H1 (cell line): Measurements from ENCODE around the gene CD47. TPM values are rescaled to one million over a fixed set of nuclear protein-coding genes. Genes with fewer than 3 reads are reported as not detected.

ENCODE experiments used
- CTCF ChIA-PET: fragments of 300-600 bp; sonication (Branson Sonifier 250); formaldehyde crosslinking; loops from one replicate; lab custom pipeline; 2021; ENCODE audit not compliant: partially characterized antibody; lab: Charles Lee
- POLR2A ChIA-PET: fragments of 300-600 bp; sonication (Branson Sonifier 250); formaldehyde crosslinking; loops from one replicate; lab custom pipeline; 2021; ENCODE audit warnings: inconsistent platforms; ENCODE audit not compliant: partially characterized antibody; lab: Charles Lee
- DNase-seq, 2 experiments: peaks; one replicate each; pipeline versions ENCODE4 v3.0.0 to v3.0.0-alpha.2; 2010 to 2022; ENCODE audit warnings: low spot score in 2 of 2, low read depth in 1 of 2, mixed read lengths in 1 of 2
- FAIRE-seq: peaks from 2 replicates; lab custom pipeline; 2011; peaks lifted over from hg19 to GRCh38; lab: Jason Lieb, UNC
- H2AFZ ChIP-seq: 2 replicates; pipeline ENCODE4 v1.8.1; 2012; ENCODE audit warnings: low read length, inconsistent platforms
- H2AK5ac ChIP-seq: 2 replicates; pipeline ENCODE4 v1.6.1; 2013; ENCODE audit warnings: low read depth, low read length
- H2BK120ac ChIP-seq: replicated peaks from 2 replicates; pipeline ENCODE3; 2013; ENCODE audit warnings: low read depth, low read length, inconsistent platforms
- H2BK12ac ChIP-seq: 2 replicates; pipeline ENCODE4 v1.6.1; 2013; ENCODE audit warnings: low read depth, low read length
- H2BK15ac ChIP-seq: 2 replicates; pipeline ENCODE4 v1.6.1; 2013; ENCODE audit warnings: low read length
- H2BK20ac ChIP-seq: 2 replicates; pipeline ENCODE4 v1.6.1; 2013; ENCODE audit warnings: low read length
- H2BK5ac ChIP-seq: 2 replicates; pipeline ENCODE4 v1.6.1; 2013; ENCODE audit warnings: low read depth, low read length
- H3K14ac ChIP-seq: 2 replicates; pipeline ENCODE4 v1.6.1; 2013; ENCODE audit warnings: inconsistent platforms; ENCODE audit not compliant: insufficient read length
- H3K18ac ChIP-seq: 2 replicates; pipeline ENCODE4 v1.6.1; 2013; ENCODE audit warnings: low read length; ENCODE audit errors: extremely low read depth
- H3K23ac ChIP-seq: 2 replicates; pipeline ENCODE4 v1.6.1; 2013; ENCODE audit warnings: inconsistent platforms; ENCODE audit not compliant: insufficient read length
- H3K23me2 ChIP-seq: 2 replicates; pipeline ENCODE4 v1.6.1; 2013; ENCODE audit warnings: low read depth, low read length
- H3K27ac ChIP-seq: 2 replicates; pipeline ENCODE4 v1.6.1; 2011; ENCODE audit warnings: low read depth, low read length, inconsistent platforms
- H3K27me3 ChIP-seq, 4 experiments: replicated peaks in 1 of 4; 1 replicate in 1 of 4; 2 replicates in 3 of 4; pipeline versions ENCODE4 v1.6.1 to v1.8.1; 2011 to 2013; ENCODE audit warnings: low read length in 3 of 4, mild to moderate bottlenecking in 3 of 4, inconsistent platforms in 2 of 4, mixed read lengths in 2 of 4, moderate library complexity in 1 of 4; ENCODE audit not compliant: control insufficient read depth in 3 of 4, insufficient read depth in 3 of 4; ENCODE audit errors: extremely low read depth in 1 of 4
- H3K36me3 ChIP-seq, 4 experiments: 2 replicates each; pipeline versions ENCODE4 v1.6.1 to v1.8.1; 2011 to 2013; ENCODE audit warnings: mild to moderate bottlenecking in 4 of 4, low read length in 3 of 4, moderate library complexity in 2 of 4, control low read depth in 1 of 4, inconsistent platforms in 1 of 4; ENCODE audit not compliant: insufficient read depth in 4 of 4, control insufficient read depth in 2 of 4
- H3K4ac ChIP-seq: replicated peaks from 2 replicates; pipeline ENCODE3; 2013; ENCODE audit warnings: low read length, low read depth, mixed read lengths, inconsistent platforms; ENCODE audit not compliant: insufficient read length
- H3K4me1 ChIP-seq, 4 experiments: replicated peaks in 1 of 4; 1 replicate in 1 of 4; 2 replicates in 3 of 4; pipeline versions ENCODE4 v1.6.1 to v1.8.1; 2011 to 2013; ENCODE audit warnings: low read length in 3 of 4, inconsistent platforms in 2 of 4, mixed read lengths in 1 of 4; ENCODE audit not compliant: insufficient read depth in 4 of 4, control insufficient read depth in 3 of 4
- H3K4me2 ChIP-seq, 2 experiments: 2 replicates each; pipeline versions ENCODE4 v1.6.1 to v1.8.1; 2011 to 2013; ENCODE audit warnings: low read depth in 2 of 2, low read length in 2 of 2, control low read depth in 1 of 2, inconsistent platforms in 1 of 2, mild to moderate bottlenecking in 1 of 2; ENCODE audit not compliant: insufficient read depth in 1 of 2
- H3K4me3 ChIP-seq, 4 experiments: fragments of 200-600, 300-600 bp in 1 of 4; sonication (generic), shearing (Covaris generic), sonication (Bioruptor Twin) in 1 of 4; 2 replicates each; pipeline versions ENCODE4 v1.5.1 to v1.8.1; 2011 to 2016; ENCODE audit warnings: low read length in 4 of 4, low read depth in 3 of 4, control low read depth in 2 of 4, inconsistent platforms in 2 of 4, mild to moderate bottlenecking in 2 of 4, mixed read lengths in 1 of 4, moderate library complexity in 1 of 4; ENCODE audit not compliant: insufficient read depth in 2 of 4; ENCODE audit errors: extremely low read depth in 1 of 4
- H3K56ac ChIP-seq: replicated peaks from 2 replicates; pipeline ENCODE3; 2013; ENCODE audit warnings: low read depth, mild to moderate bottlenecking, mixed read lengths, low read length, inconsistent platforms; ENCODE audit not compliant: insufficient read length
- H3K79me1 ChIP-seq: 2 replicates; pipeline ENCODE4 v1.6.1; 2013; ENCODE audit warnings: low read depth, low read length, control low read depth
- H3K79me2 ChIP-seq, 2 experiments: 2 replicates each; pipeline versions ENCODE4 v1.6.1 to v1.8.1; 2012 to 2013; ENCODE audit warnings: low read length in 2 of 2, mild to moderate bottlenecking in 2 of 2, inconsistent platforms in 1 of 2; ENCODE audit not compliant: insufficient read depth in 2 of 2, control insufficient read depth in 1 of 2
- H3K9ac ChIP-seq, 4 experiments: replicated peaks in 1 of 4; 1 replicate in 1 of 4; 2 replicates in 3 of 4; pipeline versions ENCODE4 v1.6.1 to v1.8.1; 2011 to 2013; ENCODE audit warnings: low read depth in 3 of 4, low read length in 3 of 4, control low read depth in 2 of 4, mild to moderate bottlenecking in 2 of 4, moderate library complexity in 2 of 4, inconsistent platforms in 1 of 4; ENCODE audit errors: extremely low read depth in 1 of 4
- H3K9me3 ChIP-seq, 2 experiments: 2 replicates each; pipeline versions ENCODE4 v1.6.1 to v1.8.1; 2012 to 2013; ENCODE audit warnings: mild to moderate bottlenecking in 2 of 2, moderate library complexity in 2 of 2, control low read depth in 1 of 2, inconsistent platforms in 1 of 2, low read depth in 1 of 2, low read length in 1 of 2, mixed read lengths in 1 of 2; ENCODE audit not compliant: insufficient read depth in 2 of 2
- H4K20me1 ChIP-seq, 2 experiments: replicated peaks in 1 of 2; 2 replicates each; pipeline versions ENCODE3 to v1.8.1; 2011 to 2013; ENCODE audit warnings: inconsistent platforms in 2 of 2, low read length in 2 of 2, mild to moderate bottlenecking in 1 of 2; ENCODE audit not compliant: insufficient read depth in 2 of 2, control insufficient read depth in 1 of 2
- H4K5ac ChIP-seq: 2 replicates; pipeline ENCODE4 v1.6.1; 2013; ENCODE audit warnings: low read length, low read depth, mixed read lengths, inconsistent platforms; ENCODE audit not compliant: insufficient read length
- H4K8ac ChIP-seq: 2 replicates; pipeline ENCODE4 v1.8.0; 2013; ENCODE audit warnings: mild to moderate bottlenecking, moderate library complexity, low read length, inconsistent platforms; ENCODE audit not compliant: insufficient read depth; ENCODE audit errors: extremely low read depth
- H4K91ac ChIP-seq: replicated peaks from 2 replicates; pipeline ENCODE3; 2013; ENCODE audit warnings: low read length, mixed read lengths, inconsistent platforms; ENCODE audit not compliant: insufficient read length
- CTBP2 ChIP-seq: IDR thresholded peaks from 2 replicates; pipeline ENCODE4 v1.7.0; 2011; ENCODE audit warnings: borderline replicate concordance, mild to moderate bottlenecking, moderate library complexity, mixed read lengths, low read length; ENCODE audit not compliant: insufficient read depth, insufficient read length
- GABPA ChIP-seq: IDR thresholded peaks from 2 replicates; pipeline ENCODE4 v1.6.1; 2011; ENCODE audit warnings: mild to moderate bottlenecking, low read length, moderate library complexity, borderline replicate concordance; ENCODE audit not compliant: insufficient read depth
- POLR2A ChIP-seq, 2 experiments: IDR thresholded peaks; 1 replicate in 1 of 2; 2 replicates in 1 of 2; pipeline ENCODE4 v1.6.1; 2011; ENCODE audit warnings: low read depth in 2 of 2, low read length in 2 of 2, mild to moderate bottlenecking in 2 of 2; ENCODE audit errors: control extremely low read depth in 1 of 2
- SP1 ChIP-seq: IDR thresholded peaks from 2 replicates; pipeline ENCODE4 v1.6.1; 2011; ENCODE audit warnings: low read depth, low read length
- SP2 ChIP-seq: IDR thresholded peaks from 2 replicates; pipeline ENCODE4 v1.6.1; 2012; ENCODE audit warnings: mild to moderate bottlenecking, low read length, inconsistent platforms
- SRF ChIP-seq: IDR thresholded peaks from 2 replicates; pipeline ENCODE4 v1.6.1; 2011; ENCODE audit warnings: mild to moderate bottlenecking, low read depth, low read length, moderate library complexity
- TAF1 ChIP-seq: IDR thresholded peaks from 2 replicates; pipeline ENCODE4 v1.6.1; 2011; ENCODE audit warnings: mild to moderate bottlenecking, low read depth, low read length
- TAF7 ChIP-seq: optimal IDR thresholded peaks from 2 replicates; pipeline ENCODE3; 2011; ENCODE audit warnings: low read depth, mild to moderate bottlenecking, inconsistent platforms, low read length, moderate library complexity, borderline replicate concordance
- WGBS, 2 experiments: shearing (Covaris generic) in 1 of 2; methylation state at CpG; one replicate each; pipeline versions ENCODE4 v1.1.6 to v1.1.7; 2013 to 2015; ENCODE audit warnings: low lambda C conversion rate in 2 of 2, mixed read lengths in 2 of 2, inconsistent platforms in 1 of 2, low coverage in 1 of 2, missing lambda C conversion rate in 1 of 2; ENCODE audit not compliant: insufficient replicate concordance in 2 of 2, insufficient coverage in 1 of 2, insufficient read length in 1 of 2; ENCODE audit errors: extremely low coverage in 1 of 2, missing lambda C conversion rate in 1 of 2; 5-methylcytosine and 5-hydroxymethylcytosine counted together
- polyA plus RNA-seq, 7 experiments: library from polyadenylated mRNA; depleted of rRNA in 3 of 7; stranded (reverse) in 5 of 7; unstranded in 2 of 7; fragments of >200 nt in 5 of 7; fragments of 200-250 nt in 2 of 7; gene quantifications; 1 replicate in 5 of 7; 2 replicates in 1 of 7; 4 replicates in 1 of 7; pipeline versions ENCODE4 v1.2.1 to v1.2.3, GENCODE V29; 2011 to 2013; ENCODE audit warnings: missing spikeins in 2 of 7, mixed read lengths in 2 of 7
- total RNA-seq: library from RNA; stranded (reverse); fragmentation: NEBNext Ultra II Directional; extraction: Animal tissue kit (Norgen Biotek cat#: 25700); gene quantifications from 2 replicates; pipeline ENCODE4 v1.2.1, GENCODE V29; 2021
- TF ChIP-seq, protein P1 (sequence below): IDR thresholded peaks from 2 replicates; pipeline ENCODE4 v1.6.1; 2011; ENCODE audit warnings: low read length, improper control_type of control experiment
- TF ChIP-seq, protein P2 (sequence below): IDR thresholded peaks from 2 replicates; pipeline ENCODE4 v1.6.1; 2011; ENCODE audit warnings: low read depth, mild to moderate bottlenecking, low read length; ENCODE audit not compliant: insufficient read depth

The CD47 gene
- total and polyA plus RNA-seq, 2 of the 8 experiments (the other 6 are each of a cell fraction or from before 2014, with no cell fraction given): 14.4 to 19.3 TPM

DNA sequence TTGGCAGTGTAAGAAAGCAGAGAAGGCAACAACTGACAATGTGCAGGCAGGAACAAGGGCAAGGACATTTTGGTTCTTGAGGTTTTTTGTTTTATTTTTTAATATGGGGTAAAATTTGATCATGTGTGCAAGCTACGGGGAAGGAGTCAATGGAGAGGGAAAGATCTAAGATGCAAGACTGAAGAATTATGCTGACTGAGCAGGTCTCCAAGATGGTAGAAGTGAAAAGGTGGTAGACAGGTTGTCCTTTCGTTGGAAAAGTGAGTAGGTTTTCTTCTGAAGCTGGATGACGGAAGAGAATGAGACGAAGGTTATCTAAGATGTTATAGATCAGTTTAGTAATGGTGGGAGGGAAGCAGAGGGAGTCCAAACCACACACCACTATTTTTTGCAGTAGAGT, 4.2 kb downstream of the CD47 start:
- no peak for FAIRE-seq
- H2BK20ac ChIP-seq: no peak overlapping the region
- H2BK120ac ChIP-seq: no peak overlapping the region
- H3K23me2 ChIP-seq: peaks cover 9% of the 10 kb centered on the region; the same call in 1 of the 2 replicates
- H2BK15ac ChIP-seq: no peak overlapping the region
- DNase-seq: no peak
- H3K9me3 ChIP-seq: peaks cover 0 to 4% of the 10 kb centered on the region in 2 experiments; a peak in 1 of 4 replicates
- TF ChIP-seq TAF1: no peak
- TF ChIP-seq POLR2A (IDR thresholded peaks at IDR 0.05; ENCODE audit: control extremely low read depth in 1 of 2, low read depth in 2 of 2, low read length in 2 of 2): no peak
- TF ChIP-seq, protein P1, sequence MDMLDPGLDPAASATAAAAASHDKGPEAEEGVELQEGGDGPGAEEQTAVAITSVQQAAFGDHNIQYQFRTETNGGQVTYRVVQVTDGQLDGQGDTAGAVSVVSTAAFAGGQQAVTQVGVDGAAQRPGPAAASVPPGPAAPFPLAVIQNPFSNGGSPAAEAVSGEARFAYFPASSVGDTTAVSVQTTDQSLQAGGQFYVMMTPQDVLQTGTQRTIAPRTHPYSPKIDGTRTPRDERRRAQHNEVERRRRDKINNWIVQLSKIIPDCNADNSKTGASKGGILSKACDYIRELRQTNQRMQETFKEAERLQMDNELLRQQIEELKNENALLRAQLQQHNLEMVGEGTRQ: no peak
- TF ChIP-seq, protein P2, sequence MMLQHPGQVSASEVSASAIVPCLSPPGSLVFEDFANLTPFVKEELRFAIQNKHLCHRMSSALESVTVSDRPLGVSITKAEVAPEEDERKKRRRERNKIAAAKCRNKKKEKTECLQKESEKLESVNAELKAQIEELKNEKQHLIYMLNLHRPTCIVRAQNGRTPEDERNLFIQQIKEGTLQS: no peak
- TF ChIP-seq SRF: no peak
- no peak for TF ChIP-seq SP2
- TF ChIP-seq SP1: no peak
- TF ChIP-seq GABPA: no peak
- TF ChIP-seq CTBP2: no peak
- no peak for TF ChIP-seq TAF7
- H3K27ac ChIP-seq: no peak overlapping the region
- no peak overlapping the region for H3K56ac ChIP-seq
- no peaks in the 10 kb centered on the region for H3K79me1 ChIP-seq
- no peaks in the 10 kb centered on the region for H3K36me3 ChIP-seq
- H2BK12ac ChIP-seq: no peak overlapping the region
- no peak overlapping the region for H2AK5ac ChIP-seq
- POLR2A ChIA-PET: no interaction called here
- peaks cover 0 to 4% of the 10 kb centered on the region in 2 experiments; a peak in 1 of 4 replicates for H3K79me2 ChIP-seq
- H4K5ac ChIP-seq: no peak overlapping the region
- no peak overlapping the region for H3K4me3 ChIP-seq
- no peak overlapping the region for H3K4ac ChIP-seq
- 77% methylated on average over 4 of the region's 4 CpGs; no CpG with 5 or more reads in 1 of the 2 experiments for WGBS, 2 experiments
- H3K9ac ChIP-seq: no peak overlapping the region
- peaks cover 0 to under 1% of the 10 kb centered on the region in 2 experiments for H4K20me1 ChIP-seq
- no peak overlapping the region for H4K8ac ChIP-seq
- H2AFZ ChIP-seq: no peak overlapping the region
- peaks cover 4 to 9% (median 6%) of the 10 kb centered on the region in 4 experiments; a peak in 6 of 7 replicates for H3K27me3 ChIP-seq
- no peak overlapping the region for H4K91ac ChIP-seq
- no peak overlapping the region for H3K14ac ChIP-seq
- no peak overlapping the region for H3K23ac ChIP-seq
- H3K4me1 ChIP-seq: peaks cover 0 to 3% (median 0%) of the 10 kb centered on the region in 4 experiments; a peak in 2 of 7 replicates
- no peak overlapping the region for H3K4me2 ChIP-seq
- no peak overlapping the region for H3K18ac ChIP-seq
- H2BK5ac ChIP-seq: no peak overlapping the region
- CTCF ChIA-PET: interaction anchor here (0.6 kb wide), 1 partner anchor 72 kb away, joined by 3 read pairs; no protein-coding TSS in a partner anchor
